Nephron (organoid): Measurements from ENCODE around the gene APAF1.
"Not testable (repeated sequence)": the region's sequence is repeated elsewhere in the genome, so short reads cannot be mapped to it uniquely, and the experiment has no call there.

ENCODE experiments used
- H3K27ac Mint-ChIP-seq, 3 experiments: 2 replicates each; pipeline ENCODE4 v1.8.0; 2020; ENCODE audit warnings: mixed read lengths in 3 of 3, mild to moderate bottlenecking in 2 of 3, moderate library complexity in 1 of 3
- H3K27me3 Mint-ChIP-seq: 2 replicates; pipeline ENCODE4 v1.8.0; 2021; ENCODE audit warnings: low read depth, mild to moderate bottlenecking, moderate library complexity, mixed read lengths
- H3K36me3 Mint-ChIP-seq: 2 replicates; pipeline ENCODE4 v1.8.0; 2020; ENCODE audit warnings: low read depth, mixed read lengths
- H3K4me1 Mint-ChIP-seq: 2 replicates; pipeline ENCODE4 v1.8.0; 2020; ENCODE audit warnings: mixed read lengths
- H3K4me3 Mint-ChIP-seq, 3 experiments: 2 replicates each; pipeline ENCODE4 v1.8.0; 2020; ENCODE audit warnings: mild to moderate bottlenecking in 3 of 3, mixed read lengths in 3 of 3, moderate library complexity in 2 of 3
- H3K9me3 Mint-ChIP-seq: 2 replicates; pipeline ENCODE4 v1.8.0; 2020; ENCODE audit warnings: mixed read lengths
- CTCF ChIP-seq, 3 experiments: fragments of 200-600 bp; sonication (generic); IDR thresholded peaks; one replicate each; pipeline ENCODE4 v1.5.0; 2021; ENCODE audit warnings: antibody characterized with exemption in 3 of 3; ENCODE audit not compliant: unreplicated experiment in 3 of 3

APAF1 gene

GRCh38 chr12:98644712-98645571 is at the start of gene APAF1, which contains the start of gene IKBIP:
APAF1 (plus strand) TSS chr12:98645290; CDS start chr12:98648360, 3,070 bp downstream.
IKBIP (minus strand) TSS chr12:98644788; CDS start chr12:98644701, 87 bp downstream.
- H3K27me3 Mint-ChIP-seq, result no peaks in the 10 kb centered on the region
- no peak for TF ChIP-seq CTCF (IDR thresholded peaks at IDR 0.05; ENCODE audit: unreplicated experiment in 3 of 3)

GRCh38 chr12:98597313-98597712 is 47.8 kb upstream of the APAF1 start:
- H3K4me3 Mint-ChIP-seq, H3K27me3 Mint-ChIP-seq, H3K27ac Mint-ChIP-seq, H3K9me3 Mint-ChIP-seq: not testable (repeated sequence)
- Mint-ChIP-seq H3K36me3 (peaks cover 61% of the 10 kb centered on the region), H3K4me1 (peaks cover 21% of the 10 kb centered on the region)

More at GRCh38 chr12:98644712-98645571, at the start of gene APAF1, which contains the start of gene IKBIP:
- Mint-ChIP-seq H3K36me3 (peaks cover 18% of the 10 kb centered on the region), H3K4me3 (peak within 1 kb of the TSS; percentile 98 to 100 (median 99)), H3K27ac (peak within 1 kb of the TSS; percentile 90 to 95 (median 94)), H3K9me3 (no peaks in the 10 kb centered on the region), H3K4me1 (peaks cover 22% of the 10 kb centered on the region)

- TF ChIP-seq CTCF (IDR thresholded peaks at IDR 0.05; ENCODE audit: unreplicated experiment in 3 of 3), result no peak
- no peak overlapping the region for H3K27ac Mint-ChIP-seq
- H3K4me1 Mint-ChIP-seq, result no peaks in the 10 kb centered on the region
- H3K4me3 Mint-ChIP-seq, result no peak overlapping the region
- no peaks in the 10 kb centered on the region for H3K27me3 Mint-ChIP-seq
- H3K36me3 Mint-ChIP-seq, result peaks cover 66% of the 10 kb centered on the region
- no peaks in the 10 kb centered on the region for H3K9me3 Mint-ChIP-seq
Measured at GRCh38 chr12:98601924-98602323, 43.2 kb upstream of the APAF1 start.

- peaks cover 30% of the 10 kb centered on the region for H3K36me3 Mint-ChIP-seq
- no peak overlapping the region for H3K27ac Mint-ChIP-seq
- no peak for TF ChIP-seq CTCF (IDR thresholded peaks at IDR 0.05; ENCODE audit: unreplicated experiment in 3 of 3)
- no peak overlapping the region for H3K4me3 Mint-ChIP-seq
- no peaks in the 10 kb centered on the region for H3K27me3 Mint-ChIP-seq
- no peaks in the 10 kb centered on the region for H3K9me3 Mint-ChIP-seq
- H3K4me1 Mint-ChIP-seq, result no peaks in the 10 kb centered on the region
Measured at GRCh38 chr12:98606359-98606988, 38.6 kb upstream of the APAF1 start.

GRCh38 chr12:98610596-98610995 is 34.5 kb upstream of the APAF1 start:
- no peak for TF ChIP-seq CTCF (IDR thresholded peaks at IDR 0.05; ENCODE audit: unreplicated experiment in 3 of 3)
- no peak overlapping the region for H3K4me3 Mint-ChIP-seq
- H3K4me1 Mint-ChIP-seq, result no peaks in the 10 kb centered on the region
- H3K27me3 Mint-ChIP-seq, result no peaks in the 10 kb centered on the region
- no peak overlapping the region for H3K27ac Mint-ChIP-seq
- peaks cover 10% of the 10 kb centered on the region for H3K36me3 Mint-ChIP-seq
- H3K9me3 Mint-ChIP-seq, result no peaks in the 10 kb centered on the region

GRCh38 chr12:98612696-98613334 is 32.3 kb upstream of the APAF1 start:
- Mint-ChIP-seq H3K4me1 (no peaks in the 10 kb centered on the region), H3K4me3 (no peak overlapping the region), H3K36me3 (peaks cover 17% of the 10 kb centered on the region), H3K9me3 (peaks cover 5% of the 10 kb centered on the region), H3K27ac (no peak overlapping the region), H3K27me3 (no peaks in the 10 kb centered on the region)
- TF ChIP-seq CTCF (IDR thresholded peaks at IDR 0.05; ENCODE audit: unreplicated experiment in 3 of 3), result no peak
